IMR-90 (cell line): ENCODE measurements around the gene CD300LG. TPM values are rescaled to one million over a fixed set of nuclear protein-coding genes. Genes with fewer than 3 reads are reported as not detected.
A peak's percentile ranks its signal among the peaks of the same experiment; 100 is the strongest.

ENCODE experiments used
- ATAC-seq: fragments of 200-7000 bp; cut with Tn5 transposase; 2 replicates; pipeline ENCODE4 v1.9.1; 2020; ENCODE audit warnings: low read depth, mild to moderate bottlenecking, moderate library complexity
- BruUV-seq: library from RNA; stranded (reverse); fragments of 400-500 nt; replicated peaks from 2 replicates; lab custom pipeline; 2021; lab: Mats Ljungman, UMichigan
- CTCF ChIA-PET: fragments of 300-600 bp; formaldehyde crosslinking; extraction: SDS; loops from one replicate; lab custom pipeline; 2021; ENCODE audit warnings: antibody characterized with exemption; lab: Yijun Ruan, JAX
- POLR2A ChIA-PET: fragments of 300-600 bp; sonication (Branson Sonifier 250); formaldehyde crosslinking; loops from one replicate; lab custom pipeline; 2022; ENCODE audit warnings: antibody characterized with exemption; ENCODE audit not compliant: unreplicated experiment; lab: Charles Lee
- DNase-seq: peaks from one replicate; pipeline ENCODE4 v3.0.0; 2013
- H2AFZ ChIP-seq: replicated peaks from 2 replicates; pipeline ENCODE3; 2013; ENCODE audit warnings: low read length, mild to moderate bottlenecking; ENCODE audit not compliant: poor library complexity
- H2AK5ac ChIP-seq: 2 replicates; pipeline ENCODE4 v1.6.1; 2013; ENCODE audit warnings: low read depth, low read length, inconsistent platforms
- H2AK9ac ChIP-seq: replicated peaks from 2 replicates; pipeline ENCODE3; 2013; ENCODE audit warnings: mild to moderate bottlenecking, low read depth, low read length, moderate library complexity; ENCODE audit not compliant: poor library complexity
- H2BK120ac ChIP-seq: 2 replicates; pipeline ENCODE4 v1.6.1; 2013; ENCODE audit warnings: low read depth, low read length, inconsistent platforms
- H2BK15ac ChIP-seq: 3 replicates; pipeline ENCODE4 v1.6.1; 2013; ENCODE audit warnings: low read depth, low read length, inconsistent platforms
- H2BK20ac ChIP-seq: 2 replicates; pipeline ENCODE4 v1.6.1; 2013; ENCODE audit warnings: low read depth, mild to moderate bottlenecking, inconsistent platforms, low read length, moderate library complexity
- H2BK5ac ChIP-seq: 2 replicates; pipeline ENCODE4 v1.6.1; 2013; ENCODE audit warnings: mild to moderate bottlenecking, low read depth, low read length, inconsistent platforms; ENCODE audit not compliant: poor library complexity, severe bottlenecking
- H3K14ac ChIP-seq: replicated peaks from 2 replicates; pipeline ENCODE4 v1.6.1; 2013; ENCODE audit warnings: low read depth, low read length, inconsistent platforms
- H3K18ac ChIP-seq: 2 replicates; pipeline ENCODE4 v1.6.1; 2013; ENCODE audit warnings: low read depth, low read length, control low read depth
- H3K23ac ChIP-seq: 2 replicates; pipeline ENCODE4 v1.6.1; 2013; ENCODE audit warnings: low read depth, low read length, inconsistent platforms
- H3K27ac ChIP-seq: 2 replicates; pipeline ENCODE4 v1.5.1; 2013; ENCODE audit warnings: mild to moderate bottlenecking, control low read depth, low read length; ENCODE audit not compliant: insufficient read depth
- H3K27me3 ChIP-seq: 2 replicates; pipeline ENCODE4 v1.6.1; 2013; ENCODE audit warnings: low read length; ENCODE audit not compliant: control insufficient read depth, insufficient read depth
- H3K36me3 ChIP-seq: 2 replicates; pipeline ENCODE4 v1.6.1; 2013; ENCODE audit warnings: low read length, mixed read lengths; ENCODE audit not compliant: control insufficient read depth, insufficient read depth
- H3K4ac ChIP-seq: 2 replicates; pipeline ENCODE4 v1.6.1; 2013; ENCODE audit warnings: low read depth, low read length, inconsistent platforms
- H3K4me1 ChIP-seq: 2 replicates; pipeline ENCODE4 v1.6.1; 2013; ENCODE audit warnings: low read length, mixed read lengths; ENCODE audit not compliant: control insufficient read depth, insufficient read depth
- H3K4me2 ChIP-seq: 2 replicates; pipeline ENCODE4 v1.6.1; 2013; ENCODE audit warnings: low read depth, mild to moderate bottlenecking, control low read depth, low read length, moderate library complexity
- H3K4me3 ChIP-seq: 2 replicates; pipeline ENCODE4 v1.5.1; 2013; ENCODE audit warnings: low read depth, mild to moderate bottlenecking, control low read depth, low read length, moderate library complexity; ENCODE audit not compliant: insufficient read depth
- H3K56ac ChIP-seq: 2 replicates; pipeline ENCODE4 v1.6.1; 2013; ENCODE audit warnings: low read length, inconsistent platforms; ENCODE audit not compliant: insufficient read depth; ENCODE audit errors: extremely low read depth
- H3K79me1 ChIP-seq, 2 experiments: 2 replicates each; pipeline ENCODE4 v1.6.1; 2013; ENCODE audit warnings: low read length in 2 of 2, inconsistent platforms in 1 of 2, low read depth in 1 of 2
- H3K9ac ChIP-seq: 2 replicates; pipeline ENCODE4 v1.6.1; 2013; ENCODE audit warnings: low read depth, low read length, control low read depth
- H3K9me1 ChIP-seq: 2 replicates; pipeline ENCODE4 v1.6.1; 2013; ENCODE audit warnings: low read length, inconsistent platforms; ENCODE audit not compliant: insufficient read depth
- H3K9me3 ChIP-seq: 2 replicates; pipeline ENCODE4 v1.6.1; 2013; ENCODE audit warnings: low read length; ENCODE audit not compliant: control insufficient read depth, insufficient read depth
- H4K20me1 ChIP-seq: 2 replicates; pipeline ENCODE4 v1.6.1; 2013; ENCODE audit warnings: low read length, inconsistent platforms; ENCODE audit not compliant: insufficient read depth
- H4K5ac ChIP-seq: 2 replicates; pipeline ENCODE4 v1.6.1; 2013; ENCODE audit warnings: mild to moderate bottlenecking, low read depth, low read length, control low read depth
- H4K8ac ChIP-seq, 2 experiments: 2 replicates each; pipeline ENCODE4 v1.6.1; 2013; ENCODE audit warnings: low read depth in 2 of 2, low read length in 2 of 2, control low read depth in 1 of 2, inconsistent platforms in 1 of 2
- H4K91ac ChIP-seq: 2 replicates; pipeline ENCODE4 v1.6.1; 2013; ENCODE audit warnings: low read depth, low read length, inconsistent platforms; ENCODE audit not compliant: insufficient read depth
- BHLHE40 ChIP-seq: fragments of 150-350 bp; IDR thresholded peaks from 2 replicates; pipeline ENCODE4 v1.6.1; 2016; ENCODE audit warnings: mild to moderate bottlenecking, low read depth, low read length
- CEBPB ChIP-seq: IDR thresholded peaks from 2 replicates; pipeline ENCODE4 v1.6.1; 2012; ENCODE audit warnings: low read depth, low read length, improper control_type of control experiment
- CHD1 ChIP-seq: IDR thresholded peaks from 2 replicates; pipeline ENCODE4 v1.6.1; 2012; ENCODE audit warnings: low read depth, low read length, improper control_type of control experiment
- FOS ChIP-seq: fragments of 150-350 bp; IDR thresholded peaks from 2 replicates; pipeline ENCODE4 v1.6.1; 2016; ENCODE audit warnings: low read depth, low read length
- MAFK ChIP-seq: IDR thresholded peaks from 2 replicates; pipeline ENCODE4 v1.6.1; 2012; ENCODE audit warnings: low read depth, low read length, improper control_type of control experiment
- MXI1 ChIP-seq: IDR thresholded peaks from 2 replicates; pipeline ENCODE4 v1.6.1; 2012; ENCODE audit warnings: low read depth, mild to moderate bottlenecking, low read length, moderate library complexity, borderline replicate concordance
- POLR2A ChIP-seq: IDR thresholded peaks from 2 replicates; pipeline ENCODE4 v1.6.1; 2012; ENCODE audit warnings: mild to moderate bottlenecking, low read depth, low read length
- RCOR1 ChIP-seq: IDR thresholded peaks from 2 replicates; pipeline ENCODE4 v1.6.1; 2012; ENCODE audit warnings: mild to moderate bottlenecking, low read length, improper control_type of control experiment; ENCODE audit not compliant: insufficient replicate concordance
- SMC3 ChIP-seq: fragments of 150-350 bp; IDR thresholded peaks from 2 replicates; pipeline ENCODE4 v1.6.1; 2016; ENCODE audit warnings: low read depth, mild to moderate bottlenecking, antibody characterized with exemption, low read length, moderate library complexity
- WGBS, 2 experiments: methylation state at CpG; one replicate each; pipeline versions ENCODE4 v1.1.5 to v1.1.7; 2013; ENCODE audit warnings: missing lambda C conversion rate in 2 of 2; ENCODE audit not compliant: insufficient read length in 1 of 2; ENCODE audit errors: extremely low coverage in 2 of 2; 5-methylcytosine and 5-hydroxymethylcytosine counted together
- dilution Hi-C: fragments of 300-500 bp; cut with HindIII; formaldehyde crosslinking; loops from one replicate; pipeline ENCODE4 v1.14.3; 2018; ENCODE audit warnings: low sequenced_read_pairs; ENCODE audit not compliant: unreplicated experiment
- in situ Hi-C: fragments of 300-500 bp; cut with MboI; formaldehyde crosslinking; loops from 3 replicates; pipeline ENCODE4 v1.14.3; 2019; ENCODE audit warnings: low sequenced_read_pairs, inconsistent platforms, mixed read lengths
- intact Hi-C: fragments of 100-400 bp; cut with micrococcal nuclease; formaldehyde crosslinking; loops from 2 replicates; pipeline ENCODE4 v1.10.0; 2022
- polyA plus RNA-seq, 3 experiments: library from polyadenylated mRNA; depleted of rRNA; stranded (reverse); fragments of >200 nt; gene quantifications; 2 replicates each; pipeline ENCODE4 v1.2.3, GENCODE V29; 2012; ENCODE audit warnings: low replicate concordance in 1 of 3
- total RNA-seq: library from RNA; depleted of rRNA; stranded (reverse); fragments of >200 nt; gene quantifications from 2 replicates; pipeline ENCODE4 v1.2.3, GENCODE V29; 2012
- TF ChIP-seq, protein P1 (sequence below): fragments of 150-350 bp; IDR thresholded peaks from 2 replicates; pipeline ENCODE4 v1.6.1; 2016; ENCODE audit warnings: low read depth, mild to moderate bottlenecking, low read length, moderate library complexity, borderline replicate concordance
- TF ChIP-seq, protein P2 (sequence below): conservative IDR thresholded peaks from 2 replicates; pipeline ENCODE4 v1.5.1; 2012; ENCODE audit warnings: mild to moderate bottlenecking, low read depth, low read length, improper control_type of control experiment

Gene CD300LG
- total and polyA plus RNA-seq, 2 of the 4 experiments (the other 2 are of a cell fraction): not detected

DNA sequence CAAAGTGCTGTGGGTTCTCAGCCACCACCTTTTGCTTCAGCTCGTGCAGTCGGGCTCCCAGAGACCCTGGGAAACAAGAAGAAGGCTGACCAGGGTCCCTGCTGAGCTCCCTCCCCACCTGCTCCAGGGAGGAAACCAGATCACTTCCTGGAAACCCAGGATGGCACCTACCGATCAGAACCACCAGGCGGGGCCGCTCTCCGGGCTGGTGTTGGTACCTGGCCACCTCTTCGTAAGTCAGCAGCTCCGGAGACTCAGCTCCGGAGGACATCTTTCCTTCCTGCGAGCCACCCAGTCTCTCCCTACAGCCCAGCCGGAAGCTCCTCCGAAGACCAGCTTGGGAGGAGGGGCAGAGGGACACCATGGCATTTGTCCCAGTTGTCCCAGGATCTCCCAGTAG is 33.0 kb upstream of the CD300LG start:
- Histone ChIP-seq H3K23ac (0 out of 2 replicates have a peak overlapping the region, but pooled peaks have one; percentile 75), H3K36me3 (peaks cover 20% of the 10 kb centered on the region), H3K4me2 (no peak overlapping the region), H3K79me1 (peaks cover 3 to 9% of the 10 kb centered on the region in 2 experiments; a peak in 1 of 4 replicates), H3K9me1 (peaks cover 11% of the 10 kb centered on the region; the same call in 1 of the 2 replicates), H3K27ac (no peak overlapping the region), H3K56ac (no peak overlapping the region), H2BK20ac (peak overlapping the region; percentile 5; the same call in 1 of the 2 replicates), H2AK5ac (peak overlapping the region; percentile 77), H2AFZ (no peak overlapping the region), H3K9me3 (no peaks in the 10 kb centered on the region), H3K4me3 (no peak overlapping the region), H4K8ac (no peak overlapping the region; a peak in 1 of 4 replicates), H3K9ac (no peak overlapping the region), H3K4me1 (peaks cover 6% of the 10 kb centered on the region), H3K18ac (no peak overlapping the region), H3K4ac (no peak overlapping the region; the same call in 1 of the 2 replicates), H4K91ac (peak overlapping the region; percentile 47; the same call in 1 of the 2 replicates), H3K27me3 (no peaks in the 10 kb centered on the region), H2AK9ac (no peak overlapping the region), H4K20me1 (no peaks in the 10 kb centered on the region), H4K5ac (no peak overlapping the region), H2BK120ac (peak overlapping the region; percentile 61; the same call in 1 of the 2 replicates), H2BK15ac (no peak overlapping the region), H2BK5ac (no peak overlapping the region), H3K14ac (no peak overlapping the region)
- POLR2A ChIA-PET: no interaction called here
- WGBS, 2 experiments: no CpG with 5 or more reads among the region's 12 CpGs
- no peak for TF ChIP-seq MAFK
- no peak for TF ChIP-seq RCOR1
- no peak for TF ChIP-seq SMC3
- no peak for TF ChIP-seq CHD1
- no peak for TF ChIP-seq POLR2A
- TF ChIP-seq FOS: no peak
- TF ChIP-seq MXI1: no peak
- TF ChIP-seq CEBPB: no peak
- TF ChIP-seq BHLHE40: no peak
- TF ChIP-seq, protein P1, sequence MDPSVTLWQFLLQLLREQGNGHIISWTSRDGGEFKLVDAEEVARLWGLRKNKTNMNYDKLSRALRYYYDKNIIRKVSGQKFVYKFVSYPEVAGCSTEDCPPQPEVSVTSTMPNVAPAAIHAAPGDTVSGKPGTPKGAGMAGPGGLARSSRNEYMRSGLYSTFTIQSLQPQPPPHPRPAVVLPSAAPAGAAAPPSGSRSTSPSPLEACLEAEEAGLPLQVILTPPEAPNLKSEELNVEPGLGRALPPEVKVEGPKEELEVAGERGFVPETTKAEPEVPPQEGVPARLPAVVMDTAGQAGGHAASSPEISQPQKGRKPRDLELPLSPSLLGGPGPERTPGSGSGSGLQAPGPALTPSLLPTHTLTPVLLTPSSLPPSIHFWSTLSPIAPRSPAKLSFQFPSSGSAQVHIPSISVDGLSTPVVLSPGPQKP: no peak
- TF ChIP-seq, protein P2, sequence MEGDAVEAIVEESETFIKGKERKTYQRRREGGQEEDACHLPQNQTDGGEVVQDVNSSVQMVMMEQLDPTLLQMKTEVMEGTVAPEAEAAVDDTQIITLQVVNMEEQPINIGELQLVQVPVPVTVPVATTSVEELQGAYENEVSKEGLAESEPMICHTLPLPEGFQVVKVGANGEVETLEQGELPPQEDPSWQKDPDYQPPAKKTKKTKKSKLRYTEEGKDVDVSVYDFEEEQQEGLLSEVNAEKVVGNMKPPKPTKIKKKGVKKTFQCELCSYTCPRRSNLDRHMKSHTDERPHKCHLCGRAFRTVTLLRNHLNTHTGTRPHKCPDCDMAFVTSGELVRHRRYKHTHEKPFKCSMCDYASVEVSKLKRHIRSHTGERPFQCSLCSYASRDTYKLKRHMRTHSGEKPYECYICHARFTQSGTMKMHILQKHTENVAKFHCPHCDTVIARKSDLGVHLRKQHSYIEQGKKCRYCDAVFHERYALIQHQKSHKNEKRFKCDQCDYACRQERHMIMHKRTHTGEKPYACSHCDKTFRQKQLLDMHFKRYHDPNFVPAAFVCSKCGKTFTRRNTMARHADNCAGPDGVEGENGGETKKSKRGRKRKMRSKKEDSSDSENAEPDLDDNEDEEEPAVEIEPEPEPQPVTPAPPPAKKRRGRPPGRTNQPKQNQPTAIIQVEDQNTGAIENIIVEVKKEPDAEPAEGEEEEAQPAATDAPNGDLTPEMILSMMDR: no peak
- CTCF ChIA-PET: no interaction called here
- intact Hi-C loops: no loop called here
- in situ Hi-C loops: no loop called here
- dilution Hi-C loops: no loop called here
- DNase-seq (no peak), ATAC-seq (no peak)
- no TSS peak for BruUV-seq
